HG03025 (cell line): ENCODE measurements around the gene MGAM2.

ENCODE experiments used
- ATAC-seq: cut with Tn5 transposase; IDR thresholded peaks from one replicate; pipeline ENCODE4 v1.9.1; 2021; ENCODE audit warnings: mild to moderate bottlenecking, moderate library complexity; ENCODE audit not compliant: unreplicated experiment, low FRiP score

The MGAM2 gene

DNA sequence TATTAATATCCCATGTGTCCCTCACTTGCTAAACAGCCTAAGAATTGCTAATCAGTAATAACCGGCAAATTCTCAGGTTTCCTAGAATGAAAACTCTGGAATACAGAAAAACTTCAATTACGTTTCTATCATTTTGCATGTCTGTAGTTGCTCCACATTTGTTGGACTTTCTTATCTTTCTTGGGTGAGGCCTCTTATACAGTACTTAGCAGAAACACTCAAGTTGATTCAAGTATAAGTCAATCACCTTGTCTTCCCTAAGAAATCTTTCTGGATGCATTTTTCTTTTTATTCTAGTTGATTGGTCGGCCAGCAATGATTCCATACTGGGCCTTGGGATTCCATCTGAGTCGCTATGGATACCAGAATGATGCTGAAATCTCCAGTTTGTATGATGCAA is 61.4 kb downstream of the MGAM2 start:
- ATAC-seq, result no peak

- ATAC-seq, result no peak
Observed at GRCh38 chr7:142174441-142174840, 62.9 kb downstream of the MGAM2 start.

DNA sequence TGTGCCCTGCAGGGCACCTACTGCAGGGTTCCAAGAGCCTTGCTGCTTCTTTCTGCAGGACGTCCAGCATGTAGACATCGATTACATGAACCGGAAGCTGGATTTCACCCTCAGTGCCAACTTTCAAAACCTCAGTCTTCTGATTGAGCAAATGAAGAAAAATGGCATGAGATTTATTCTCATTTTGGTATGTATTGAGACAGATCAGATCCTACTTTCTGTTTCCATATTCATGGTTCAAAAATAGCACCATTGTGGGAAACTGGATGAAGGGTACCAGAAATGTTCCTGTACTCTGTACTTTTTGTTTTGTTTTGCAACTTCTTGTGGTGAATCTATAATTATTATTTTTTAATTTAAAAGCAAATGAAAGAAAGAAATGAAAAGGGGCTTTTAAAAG is 64.1 kb downstream of the MGAM2 start:
- no peak for ATAC-seq

DNA sequence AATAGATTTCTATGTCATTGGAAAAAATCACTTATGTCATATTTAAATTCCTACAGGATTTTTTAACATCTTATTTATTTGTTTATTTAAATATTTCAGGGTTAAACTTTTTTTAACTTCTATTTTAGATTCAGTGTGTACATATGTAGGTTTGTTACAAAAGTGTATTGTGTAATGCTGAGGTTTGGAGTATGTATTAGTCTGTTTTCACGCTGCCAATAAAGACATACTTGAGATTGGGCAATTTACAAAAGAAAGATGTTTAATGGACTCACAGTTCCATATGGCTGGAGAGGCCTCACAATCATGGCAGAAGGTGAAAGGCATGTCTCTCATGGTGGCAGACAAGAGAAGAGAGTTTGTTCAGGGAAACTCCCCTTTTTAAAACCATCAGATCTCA is 65.4 kb downstream of the MGAM2 start:
- no peak for ATAC-seq

DNA sequence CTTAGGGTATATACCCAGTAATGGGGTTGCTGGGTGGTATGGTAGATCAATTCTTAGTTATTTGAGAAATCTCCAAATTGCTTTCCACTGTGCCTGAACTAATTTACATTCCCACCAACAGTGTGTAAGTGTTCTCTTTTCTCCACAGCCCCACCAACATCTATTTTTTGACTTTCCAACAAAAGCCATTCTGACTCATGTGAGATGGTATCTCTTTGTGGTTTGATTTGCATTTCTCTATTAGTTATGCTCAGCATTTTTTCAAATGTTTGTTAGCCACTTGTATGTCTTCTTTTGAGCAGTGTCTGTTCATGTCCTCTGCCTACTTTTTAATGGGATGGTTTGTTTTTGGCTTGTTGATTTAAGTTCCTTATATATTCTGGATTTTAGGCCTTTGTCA is 66.4 kb downstream of the MGAM2 start:
- ATAC-seq, result no peak

DNA sequence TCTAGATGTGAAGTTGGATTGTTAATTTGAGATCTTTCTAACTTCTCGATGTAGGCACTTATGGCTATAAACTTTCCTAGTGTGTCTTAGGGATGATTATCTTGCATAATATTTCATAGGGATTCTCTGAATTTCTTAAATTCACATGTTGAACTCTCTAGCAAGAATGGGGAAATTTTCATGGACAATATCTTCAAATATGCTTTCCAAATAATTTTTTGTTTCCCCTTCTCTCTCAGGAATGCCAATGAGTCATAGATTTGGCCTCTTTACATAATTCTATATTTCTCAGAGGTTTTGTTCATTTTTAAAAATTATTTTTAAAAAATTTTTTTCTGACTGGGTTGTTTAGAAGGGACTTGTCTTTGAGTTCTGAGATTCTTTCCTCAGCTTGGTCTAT is 68.9 kb downstream of the MGAM2 start:
- ATAC-seq, result no peak

GRCh38 chr7:142181211-142181610 is 69.7 kb downstream of the MGAM2 start:
- no peak for ATAC-seq

DNA sequence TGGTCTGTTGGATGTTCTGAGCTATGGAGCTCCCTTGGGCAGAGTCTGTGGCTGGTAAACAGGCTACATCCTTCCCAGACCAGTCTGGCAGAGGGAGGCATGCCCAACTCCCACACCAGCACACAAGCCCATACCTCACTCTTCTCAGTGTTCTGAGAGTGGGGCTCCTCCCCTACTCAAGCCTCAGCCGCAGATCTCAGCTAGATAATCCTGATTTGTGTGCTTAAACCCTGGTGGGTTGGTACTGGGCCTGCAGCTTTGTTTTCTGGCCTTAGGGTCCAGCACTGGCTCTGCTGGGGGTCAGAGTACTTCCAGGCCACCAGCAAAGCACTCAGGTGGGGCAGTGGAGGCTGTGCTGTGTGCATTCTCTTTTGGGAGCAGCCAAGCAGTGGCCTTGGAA is 70.4 kb downstream of the MGAM2 start:
- no peak for ATAC-seq

GRCh38 chr7:142185069-142185468 is 73.6 kb downstream of the MGAM2 start:
- no peak for ATAC-seq

DNA sequence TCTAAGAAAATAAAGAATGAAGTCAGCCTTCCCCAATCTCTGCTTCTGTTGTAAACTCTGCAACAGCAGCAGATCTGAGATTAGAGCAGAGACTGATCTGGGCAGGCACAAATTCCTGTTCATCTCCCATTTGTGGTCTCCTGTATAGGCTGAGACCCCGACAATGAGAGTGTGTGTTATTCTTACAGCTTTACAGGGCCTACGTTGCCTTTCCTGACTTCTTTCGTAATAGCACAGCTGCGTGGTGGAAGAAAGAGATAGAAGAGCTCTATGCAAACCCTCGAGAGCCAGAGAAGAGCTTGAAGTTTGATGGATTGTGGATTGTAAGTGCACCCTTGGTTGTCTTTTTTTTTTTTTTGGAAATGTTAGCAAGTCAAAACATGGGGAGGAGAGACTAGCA is 74.3 kb downstream of the MGAM2 start:
- no peak for ATAC-seq

GRCh38 chr7:142188154-142188553 is 76.6 kb downstream of the MGAM2 start:
- no peak for ATAC-seq

GRCh38 chr7:142188846-142189245 is 77.3 kb downstream of the MGAM2 start:
- ATAC-seq, result no peak

DNA sequence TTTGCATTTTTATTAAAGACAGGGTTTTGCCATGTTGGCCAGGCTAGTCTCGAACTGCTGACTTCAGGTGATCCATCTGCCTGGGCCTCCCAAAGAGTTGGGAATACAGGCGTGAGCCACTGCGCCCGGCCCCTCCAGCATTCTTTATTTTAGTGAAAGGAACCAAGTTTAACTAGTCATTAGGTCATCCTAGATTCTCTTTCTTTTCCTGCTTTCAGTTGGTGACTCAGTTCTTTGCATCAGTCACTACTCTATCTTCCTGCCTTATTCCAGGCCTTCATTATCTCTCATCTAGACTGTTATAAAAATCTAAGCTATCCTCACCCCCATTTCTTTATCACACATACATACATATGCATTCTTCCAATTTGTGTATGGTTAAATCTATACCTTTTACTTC is 82.7 kb downstream of the MGAM2 start:
- ATAC-seq, result no peak

GRCh38 chr7:142196066-142196840 is 84.7 kb downstream of the MGAM2 start:
- no peak for ATAC-seq

GRCh38 chr7:142200206-142200605 is 88.7 kb downstream of the MGAM2 start:
- ATAC-seq, result no peak

GRCh38 chr7:142228537-142229104 is 117.1 kb downstream of the MGAM2 start:
- no peak for ATAC-seq

DNA sequence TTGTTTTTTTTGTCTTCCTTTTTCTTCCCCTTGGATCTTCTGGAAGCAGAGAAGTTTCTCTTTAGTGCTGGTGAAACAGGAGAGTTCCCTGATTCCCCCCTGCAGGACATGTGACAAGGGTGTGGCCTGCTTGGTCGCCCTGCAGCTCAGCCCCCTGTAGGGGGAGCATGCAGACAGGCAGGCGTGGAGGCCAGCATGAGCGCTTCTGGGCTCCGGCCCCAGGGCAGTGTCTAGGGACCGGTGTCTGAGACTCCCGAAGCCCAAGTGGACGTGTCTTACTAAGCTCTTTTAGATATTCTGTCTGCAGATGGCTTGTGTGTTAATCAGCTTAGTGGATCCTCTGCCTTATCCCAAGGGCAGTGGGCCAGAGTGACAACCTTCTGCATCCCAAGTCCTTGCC is 120.2 kb downstream of the MGAM2 start:
- ATAC-seq, result no peak

GRCh38 chr7:142240546-142240945 is 129.0 kb downstream of the MGAM2 start:
- no peak for ATAC-seq

DNA sequence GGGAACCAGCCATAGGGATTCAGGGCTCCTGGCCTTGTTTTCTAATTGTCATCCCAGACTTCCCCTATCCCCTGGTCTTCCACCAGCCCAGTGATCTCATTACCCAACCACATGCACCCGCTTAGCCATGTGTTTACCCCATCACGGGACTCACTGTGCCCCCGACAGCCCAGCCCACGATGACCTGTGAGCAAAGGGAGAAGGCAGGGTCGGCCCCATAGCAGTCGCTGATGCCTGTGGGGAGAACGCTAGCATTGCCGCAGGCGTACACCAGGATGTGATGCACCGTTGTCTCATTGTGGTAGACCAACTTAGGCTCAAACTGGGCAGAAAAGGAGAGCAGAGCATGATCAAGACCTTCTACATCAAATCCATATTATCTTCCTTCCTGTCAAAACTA is 132.3 kb downstream of the MGAM2 start:
- no peak for ATAC-seq

GRCh38 chr7:142248166-142249160 is 136.9 kb downstream of the MGAM2 start:
- ATAC-seq, result no peak

DNA sequence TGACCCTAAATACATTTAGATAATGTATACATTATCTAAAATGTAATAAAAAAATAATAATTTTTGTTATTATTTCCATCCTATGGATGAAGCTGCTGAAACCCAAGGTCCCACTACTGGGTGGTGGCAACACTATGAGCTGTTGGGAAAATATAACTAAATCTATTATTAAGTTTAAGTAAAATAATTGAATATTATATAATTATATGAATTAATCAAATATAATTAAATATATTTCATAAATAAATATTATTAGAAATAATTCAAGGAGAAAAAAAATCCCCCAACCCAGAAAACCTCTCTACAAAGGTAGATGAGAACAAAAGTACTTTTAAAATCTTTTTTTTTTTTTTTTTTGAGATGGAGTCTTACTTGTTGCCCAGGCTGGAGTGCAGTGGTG is 138.4 kb downstream of the MGAM2 start:
- no peak for ATAC-seq
